ENCODE data around the gene PLCL2.
"Not testable (repeated sequence)": the region's sequence is repeated elsewhere in the genome, so short reads cannot be mapped to it uniquely, and the experiment has no call there.

The PLCL2 gene

GRCh38 chr3:16917980-16918682 is 33.4 kb downstream of the PLCL2 start:
- DNase-seq: no peak

DNA sequence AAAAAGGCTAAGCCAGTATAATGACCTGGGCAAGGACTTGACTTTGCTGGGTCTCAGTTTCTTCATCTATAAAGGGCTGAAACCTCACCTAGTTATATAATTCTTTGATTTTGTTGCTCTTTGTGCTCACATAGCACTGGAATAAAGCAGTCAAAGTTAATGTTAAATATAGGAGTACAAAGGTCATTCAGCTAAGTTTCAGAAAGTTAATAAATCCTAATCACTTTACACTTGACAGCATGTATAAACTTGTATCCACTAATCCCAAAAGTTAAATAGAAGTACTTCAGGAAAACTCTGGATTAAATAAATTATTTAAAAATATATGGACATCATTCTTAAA is 33.9 kb downstream of the PLCL2 start:
- DNase-seq: no peak

DNA sequence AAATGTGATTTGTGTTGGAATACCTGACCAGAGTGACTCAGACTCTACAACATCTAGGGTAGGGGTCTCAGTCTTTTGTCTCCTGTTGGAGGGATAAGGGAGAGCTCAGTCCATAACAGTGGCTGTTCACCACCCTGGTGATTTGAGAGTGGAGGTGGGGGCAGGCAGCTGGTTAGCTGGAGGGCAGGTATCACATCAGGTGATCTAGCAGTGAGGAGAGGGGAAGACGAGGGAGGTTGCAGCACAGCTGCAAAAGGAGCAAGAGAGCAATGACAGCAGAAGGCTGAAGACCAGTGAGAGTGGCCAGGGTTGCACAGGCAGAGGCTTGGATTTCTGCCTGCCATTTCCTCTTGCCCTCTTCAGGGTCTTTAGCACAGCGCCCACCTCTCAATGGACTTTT is 38.4 kb downstream of the PLCL2 start:
- DNase-seq: no peak

DNA sequence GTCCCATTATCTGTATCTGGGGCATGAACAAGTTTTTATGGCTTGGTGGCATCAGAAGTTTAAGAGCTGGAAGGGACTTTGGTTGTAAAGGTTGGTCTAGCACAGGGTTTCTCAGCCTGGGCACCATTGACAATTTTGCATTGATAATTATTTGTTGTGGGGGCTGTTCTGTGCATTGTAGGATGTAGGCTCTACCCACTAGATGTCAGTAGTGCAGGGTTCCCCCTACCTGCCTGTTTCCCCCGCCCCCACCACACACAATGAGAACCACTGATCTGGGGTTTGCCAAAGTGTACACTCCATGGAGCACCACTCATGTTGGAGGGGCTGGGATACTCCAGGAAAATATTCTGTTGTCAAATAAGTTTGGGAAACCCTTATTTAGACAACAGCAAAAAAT is 42.7 kb downstream of the PLCL2 start:
- no peak for DNase-seq

DNA sequence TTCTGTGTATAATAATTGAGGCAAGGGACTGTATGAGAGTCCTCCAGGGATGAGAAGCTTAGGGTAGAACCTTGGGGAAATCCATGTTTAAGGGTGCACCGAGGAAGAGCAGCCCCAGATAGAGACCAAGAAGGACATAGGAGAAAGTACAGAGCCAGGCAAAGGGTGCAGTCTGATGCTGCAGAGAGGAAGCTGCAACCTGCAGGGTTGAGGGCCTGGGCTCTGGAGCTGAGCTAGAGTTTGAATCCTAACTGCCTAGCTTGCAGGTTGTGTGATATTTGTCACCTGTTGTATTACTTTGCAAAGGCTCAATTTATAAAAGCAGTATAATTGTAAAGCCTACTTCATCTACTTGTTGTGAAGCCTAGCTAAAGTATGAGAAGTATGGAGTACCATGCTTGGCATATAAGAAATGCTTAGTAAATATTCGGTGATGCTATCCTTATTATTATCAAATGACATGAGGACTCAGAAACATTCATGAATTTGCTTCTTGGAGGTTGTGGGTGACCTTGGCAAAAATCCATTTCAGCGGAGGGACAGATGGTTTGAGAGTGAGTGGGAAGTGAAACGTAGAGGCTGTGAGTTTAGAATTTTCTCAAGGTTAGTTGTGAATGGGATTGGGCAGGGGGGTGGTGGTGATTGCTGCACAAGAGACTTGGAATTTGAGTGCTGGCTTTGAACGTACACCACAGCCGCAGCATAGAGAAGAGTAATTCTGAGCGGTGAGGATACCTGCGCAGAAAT is 43.8 kb downstream of the PLCL2 start:
- DNase-seq: no peak

DNA sequence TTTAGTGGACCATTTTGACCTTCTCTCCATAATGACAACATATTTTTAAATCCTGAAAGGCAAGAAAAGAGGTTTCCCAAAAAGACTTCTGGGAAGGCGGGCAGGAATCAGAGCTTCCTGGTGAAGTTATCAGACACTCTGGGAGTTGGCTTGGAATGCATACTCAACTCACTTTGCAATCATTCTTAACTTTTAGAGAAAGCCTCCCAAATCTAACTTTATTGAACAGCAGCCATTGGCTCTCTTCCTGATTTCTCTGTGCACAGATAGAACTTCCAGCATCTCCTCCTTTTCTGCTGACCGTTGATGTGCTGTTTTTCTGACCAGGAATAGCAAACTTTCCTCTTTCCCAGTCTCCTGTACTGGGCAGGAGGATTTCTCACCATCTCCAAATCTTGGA is 44.6 kb downstream of the PLCL2 start:
- no peak for DNase-seq

DNA sequence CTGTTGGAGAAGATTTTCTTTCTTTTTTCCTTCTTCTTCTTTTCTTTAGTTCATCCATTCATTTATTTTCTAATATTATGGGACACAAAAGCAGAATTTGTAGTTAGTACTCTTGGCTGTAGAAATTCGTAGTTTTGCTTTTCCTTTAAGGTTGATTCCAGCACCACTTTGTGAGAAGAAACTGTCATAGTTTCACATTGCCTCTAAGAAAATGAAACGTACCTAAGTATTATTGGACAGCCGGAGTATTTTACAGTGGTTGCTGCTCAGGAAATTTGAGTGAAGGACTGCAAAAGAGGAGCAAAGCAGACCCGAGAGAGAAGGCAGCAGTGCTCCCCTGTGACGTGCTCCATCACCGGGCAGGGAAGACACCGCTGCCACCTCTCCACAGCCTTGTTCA is 48.1 kb downstream of the PLCL2 start:
- DNase-seq: no peak

DNA sequence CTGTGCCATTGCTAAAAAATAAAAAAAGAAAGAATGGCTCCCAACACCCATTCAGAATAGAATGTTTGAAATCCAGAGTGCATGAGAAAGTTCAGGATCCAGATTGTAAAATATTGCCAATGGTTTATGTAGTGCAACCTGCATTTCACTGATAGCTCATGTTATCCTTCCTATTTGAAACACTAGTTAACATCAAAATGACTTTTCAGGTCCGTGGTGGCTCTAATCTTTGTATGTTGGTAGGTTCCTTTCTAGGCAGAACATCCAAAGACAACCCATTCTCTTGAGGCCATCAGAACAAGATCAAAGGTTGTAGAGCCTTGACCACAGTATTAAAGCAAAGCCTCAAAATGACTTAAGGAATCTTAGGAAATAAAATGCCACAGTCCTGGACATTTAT is 51.0 kb downstream of the PLCL2 start:
- no peak for DNase-seq

DNA sequence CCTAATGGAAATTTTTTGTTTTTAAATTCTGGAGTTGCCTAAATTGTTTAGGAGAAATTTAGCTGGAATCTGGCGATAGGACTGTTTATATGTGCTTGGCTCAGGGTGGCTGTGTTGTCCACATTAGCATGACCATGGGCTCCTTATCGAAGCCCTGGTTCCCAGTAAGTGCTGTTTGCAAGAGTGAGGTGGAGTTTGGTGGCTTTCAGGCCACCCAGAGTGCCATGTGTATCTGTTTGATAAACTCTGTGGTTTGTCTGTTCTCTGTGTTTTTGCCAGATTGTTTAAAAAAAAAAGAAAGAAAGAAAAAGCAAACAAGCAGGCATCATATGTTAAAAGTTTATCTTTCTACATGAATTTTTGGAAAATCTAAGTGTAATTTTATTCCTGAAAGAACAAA is 51.5 kb downstream of the PLCL2 start:
- no peak for DNase-seq

DNA sequence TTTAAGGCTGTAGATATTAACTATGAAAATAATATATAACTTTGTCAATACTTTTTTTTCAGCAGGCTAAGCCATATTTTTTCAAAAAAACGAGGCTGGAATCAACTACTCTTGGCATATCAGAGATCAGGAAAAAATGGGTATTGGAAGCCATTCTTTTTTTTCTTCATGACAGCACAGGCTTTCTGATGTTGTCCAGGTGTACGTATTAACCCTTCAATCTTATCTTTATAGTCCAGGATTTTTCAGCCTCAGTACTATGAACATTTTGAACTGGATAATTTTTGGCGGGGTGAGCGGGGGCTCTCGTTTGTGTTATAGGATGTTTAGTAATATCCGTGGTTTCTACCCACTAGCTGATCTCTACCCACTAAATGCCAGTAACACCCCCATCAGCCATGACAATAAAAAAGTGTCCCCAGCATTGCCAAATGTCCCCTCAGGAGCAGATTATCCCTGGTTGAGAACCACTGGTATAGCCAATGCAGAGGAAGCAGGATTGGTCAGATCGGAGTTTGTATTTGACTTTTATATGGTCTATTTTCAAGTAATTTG is 52.0 kb downstream of the PLCL2 start:
- DNase-seq: no peak

- no peak for DNase-seq
These were observed 52.6 kb downstream of the PLCL2 start for GRCh38 chr3:16937326-16937845.

DNA sequence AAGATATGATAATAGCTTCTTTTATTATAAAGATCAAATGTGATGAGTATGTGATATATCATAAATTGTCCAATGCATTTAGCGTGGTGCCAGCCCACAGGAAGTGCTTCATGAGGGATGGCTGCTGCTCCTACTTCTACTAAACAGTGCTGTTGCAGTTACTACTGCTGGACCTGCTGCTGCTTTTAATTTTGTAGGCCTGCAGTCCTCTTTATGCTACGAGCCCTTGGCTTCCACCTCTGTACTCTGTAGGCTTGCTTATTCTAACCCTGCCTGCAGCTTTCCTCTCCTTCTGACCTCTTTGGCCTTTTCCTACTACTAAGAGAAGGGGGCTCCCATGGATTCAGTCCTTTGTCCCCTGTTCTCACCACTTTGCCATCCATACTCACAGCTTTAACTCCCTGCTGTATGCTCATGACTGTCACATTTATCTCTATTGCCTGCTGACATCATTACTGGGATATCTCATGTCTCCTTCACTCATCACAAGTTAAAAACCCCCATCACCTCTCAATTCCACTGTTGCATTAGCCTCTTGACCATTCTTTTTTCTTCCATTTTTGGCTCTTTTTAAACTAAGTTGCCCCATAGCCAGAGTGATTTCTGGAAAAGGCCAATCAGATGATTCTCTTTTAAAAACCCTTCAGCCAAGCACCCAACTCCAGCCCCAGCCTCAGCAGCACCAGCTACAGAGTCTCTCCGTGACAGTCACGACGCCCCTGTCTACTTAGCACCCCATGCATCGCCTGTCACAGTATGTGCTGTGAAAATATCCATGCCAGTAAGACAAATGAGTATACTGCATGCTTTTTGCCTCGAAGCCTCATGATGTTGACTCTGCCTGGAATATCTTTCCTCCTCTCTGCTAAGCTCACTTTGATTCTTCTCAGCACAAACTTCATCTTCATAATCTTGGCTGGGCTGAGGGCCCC is 56.3 kb downstream of the PLCL2 start:
- DNase-seq: no peak

DNA sequence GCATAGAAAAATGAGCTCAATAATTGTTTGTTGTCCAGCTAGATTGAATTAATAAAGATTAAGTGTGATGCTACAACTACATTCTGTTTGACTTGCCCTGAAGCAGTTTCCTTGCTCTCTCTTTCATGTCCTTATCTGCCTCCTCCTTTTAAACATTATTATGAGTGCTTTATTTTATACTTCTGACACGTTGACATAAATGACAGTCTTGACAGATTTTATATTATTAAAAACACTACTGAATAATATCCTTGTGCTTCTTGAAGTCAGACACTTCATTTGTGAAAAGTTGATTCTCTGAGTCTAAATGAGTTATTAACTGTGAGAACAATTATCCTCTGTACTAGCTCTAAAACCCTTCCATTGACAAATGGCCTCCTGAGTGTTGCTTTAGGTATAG is 58.2 kb downstream of the PLCL2 start:
- DNase-seq: no peak

DNA sequence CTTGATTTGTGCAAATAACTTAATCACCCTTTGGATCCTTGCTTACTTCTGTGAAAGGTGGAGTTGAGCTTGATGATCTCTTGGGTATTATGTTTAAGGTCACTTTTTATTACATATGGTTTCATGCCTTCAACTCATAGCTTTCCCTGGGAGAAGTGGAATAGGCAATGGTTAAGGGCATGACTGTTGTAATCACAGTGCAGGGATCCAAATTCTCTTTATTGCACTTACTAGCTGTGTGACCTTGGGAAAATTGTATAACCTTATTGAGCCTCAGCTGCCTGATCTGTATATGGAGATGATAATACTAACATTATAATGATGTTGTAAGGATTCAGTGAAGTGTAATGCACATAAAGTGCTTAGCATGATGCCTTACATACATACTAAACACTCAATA is 59.1 kb downstream of the PLCL2 start:
- no peak for DNase-seq

- DNase-seq: no peak
These were observed 59.6 kb downstream of the PLCL2 start for GRCh38 chr3:16944356-16944755.

- no peak for DNase-seq
These were observed 60.6 kb downstream of the PLCL2 start for GRCh38 chr3:16945330-16945729.

GRCh38 chr3:16950282-16950681 is 65.5 kb downstream of the PLCL2 start:
- no peak for DNase-seq

- no peak for DNase-seq
These were observed 66.1 kb downstream of the PLCL2 start for GRCh38 chr3:16950845-16951244.

- not testable (repeated sequence) for DNase-seq
These were observed 73.1 kb downstream of the PLCL2 start for GRCh38 chr3:16957852-16958251.

DNA sequence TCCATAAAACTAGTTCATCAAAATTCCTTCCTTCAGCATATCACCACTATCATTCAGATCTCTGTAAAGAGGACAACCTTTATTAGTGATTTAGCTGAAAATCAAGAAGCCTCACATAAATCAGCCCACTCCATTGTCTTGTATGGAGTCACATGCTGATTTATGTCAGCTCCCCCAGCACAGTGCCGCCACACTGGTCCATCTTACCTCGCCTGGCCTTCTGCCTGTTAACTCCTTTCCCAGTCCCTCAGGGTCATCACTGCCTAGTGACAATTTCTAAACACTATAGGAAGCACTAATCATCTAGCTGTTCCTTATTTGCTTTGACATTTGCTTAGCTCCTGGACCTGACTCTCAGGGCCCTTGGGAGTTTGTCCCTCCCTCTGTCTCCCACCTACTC is 75.4 kb downstream of the PLCL2 start:
- DNase-seq: no peak

GRCh38 chr3:16961621-16962205 is 77.0 kb downstream of the PLCL2 start:
- no peak for DNase-seq

GRCh38 chr3:16975083-16975482 is 90.3 kb downstream of the PLCL2 start:
- DNase-seq: no peak

Measured in NCI-H526 treated with DMSO at 0.1 percent for 48 hours (cell line).